Skin of body (tissue), 2 donors: Measurements from ENCODE around the gene AP1S2. TPM values are rescaled to one million over a fixed set of nuclear protein-coding genes. Genes with fewer than 3 reads are reported as not detected.
"Not testable (repeated sequence)": the region's sequence is repeated elsewhere in the genome, so short reads cannot be mapped to it uniquely, and the experiment has no call there.

Source experiments
- DNase-seq: peaks from one replicate; lab custom pipeline; 2025; lab: John Stamatoyannopoulos, UW
- total RNA-seq: library from RNA; depleted of rRNA; stranded (reverse); fragments of >200 nt; gene quantifications from one replicate; pipeline ENCODE4 v1.2.3, GENCODE V29; 2014

The AP1S2 gene
- total RNA-seq, 1 donor from 2014 or later, result 38.4 TPM

DNA sequence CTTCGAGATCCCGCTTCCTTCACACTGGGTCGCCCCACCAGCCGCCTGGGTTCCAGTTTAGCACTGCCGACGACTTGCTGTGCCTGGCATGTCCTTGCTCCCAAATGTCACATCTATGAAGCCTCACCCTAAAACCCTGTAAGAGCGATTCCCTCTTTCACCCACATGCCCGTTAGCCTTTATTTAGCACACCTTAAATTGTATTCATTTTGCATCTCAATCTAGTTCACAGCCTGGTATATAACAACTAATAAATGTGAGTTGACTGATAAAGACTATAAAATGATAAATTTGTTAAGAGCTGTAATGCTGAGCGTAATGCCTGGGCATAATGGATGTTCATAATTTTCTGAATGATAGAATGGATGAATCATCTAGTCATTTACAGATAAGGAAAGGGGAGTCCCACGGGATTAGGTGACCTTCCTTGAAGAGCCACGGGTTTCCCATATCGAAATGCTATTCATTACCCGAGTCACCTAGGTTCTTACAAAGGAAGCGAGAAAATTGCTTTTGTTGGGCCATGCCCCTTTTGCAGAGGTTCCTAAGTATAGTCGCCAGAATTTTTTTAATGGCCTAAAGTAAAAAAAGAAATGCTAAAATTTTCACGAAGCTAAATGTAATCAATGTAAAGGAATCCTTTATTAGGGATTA, 1.1 kb upstream of the AP1S2 start:
- DNase-seq, result no peak

DNA sequence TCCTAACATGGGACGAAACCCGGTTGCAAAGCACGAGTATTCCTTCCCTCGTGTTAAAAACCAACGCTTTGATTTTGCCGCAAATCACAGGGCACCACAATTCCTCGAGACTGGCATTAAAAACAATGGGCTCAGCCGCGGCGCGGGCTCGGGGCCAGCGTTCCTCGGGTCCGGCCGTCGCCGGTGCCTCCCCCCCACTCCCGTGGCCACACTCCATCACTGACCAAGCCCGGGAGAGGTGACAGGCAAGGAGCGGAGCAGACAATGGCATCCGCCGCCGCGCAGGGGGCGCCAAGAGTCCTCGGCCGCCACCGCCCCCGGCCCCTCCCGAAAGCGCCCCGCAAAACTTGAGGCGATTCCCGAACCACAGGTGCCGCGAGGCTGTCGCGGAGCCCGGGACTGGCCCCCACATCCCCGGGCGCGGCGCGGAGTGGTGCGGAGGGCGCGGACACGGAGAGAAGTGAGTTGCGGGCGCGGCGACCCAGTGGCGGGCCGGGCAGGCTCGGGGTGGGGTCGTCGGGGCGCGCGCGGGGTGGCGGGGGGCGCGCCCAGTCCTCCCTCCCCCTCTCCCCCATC, 445 bp downstream of the AP1S2 start:
- no peak for DNase-seq

GRCh38 chrX:15853586-15854079, 980 bp downstream of the AP1S2 start:
- no peak for DNase-seq

- DNase-seq, result no peak
These were observed 5.1 kb downstream of the AP1S2 start for GRCh38 chrX:15849555-15849954.

GRCh38 chrX:15848576-15848975, 6.0 kb downstream of the AP1S2 start:
- DNase-seq, result no peak

- DNase-seq, result no peak
These were observed 10.7 kb downstream of the AP1S2 start for GRCh38 chrX:15843960-15844359.

DNA sequence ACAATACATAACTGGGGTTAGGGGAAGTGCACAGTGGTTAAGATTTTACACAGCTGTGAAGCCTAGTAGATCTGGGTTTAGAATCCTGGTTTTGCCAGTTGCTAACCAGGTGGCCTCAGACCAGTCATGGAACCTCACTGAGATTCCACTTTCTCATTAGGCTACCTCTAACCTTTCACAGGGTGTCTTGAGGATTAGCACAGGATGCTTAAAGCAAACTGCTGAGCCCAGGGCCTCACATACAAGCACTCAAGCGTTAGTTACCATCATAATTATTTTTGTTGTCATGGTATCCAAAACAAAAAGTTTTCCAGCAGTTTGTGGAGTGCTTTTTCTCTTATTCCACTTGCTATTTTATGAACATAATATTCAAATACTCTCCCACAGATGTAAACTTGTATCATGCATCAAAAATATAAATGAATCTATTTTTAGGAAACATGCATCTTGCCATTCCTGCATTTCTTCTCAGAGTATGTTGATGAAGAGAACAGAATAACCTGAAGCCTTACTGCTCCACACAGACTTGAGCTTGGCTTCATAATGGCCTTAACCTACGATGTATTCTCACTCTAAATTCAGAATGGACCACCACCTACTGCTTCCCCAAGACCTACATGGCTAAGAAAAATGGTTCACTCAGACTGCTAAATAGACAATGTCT, 12.6 kb downstream of the AP1S2 start:
- no peak for DNase-seq

GRCh38 chrX:15838017-15838416, 16.6 kb downstream of the AP1S2 start:
- no peak for DNase-seq

DNA sequence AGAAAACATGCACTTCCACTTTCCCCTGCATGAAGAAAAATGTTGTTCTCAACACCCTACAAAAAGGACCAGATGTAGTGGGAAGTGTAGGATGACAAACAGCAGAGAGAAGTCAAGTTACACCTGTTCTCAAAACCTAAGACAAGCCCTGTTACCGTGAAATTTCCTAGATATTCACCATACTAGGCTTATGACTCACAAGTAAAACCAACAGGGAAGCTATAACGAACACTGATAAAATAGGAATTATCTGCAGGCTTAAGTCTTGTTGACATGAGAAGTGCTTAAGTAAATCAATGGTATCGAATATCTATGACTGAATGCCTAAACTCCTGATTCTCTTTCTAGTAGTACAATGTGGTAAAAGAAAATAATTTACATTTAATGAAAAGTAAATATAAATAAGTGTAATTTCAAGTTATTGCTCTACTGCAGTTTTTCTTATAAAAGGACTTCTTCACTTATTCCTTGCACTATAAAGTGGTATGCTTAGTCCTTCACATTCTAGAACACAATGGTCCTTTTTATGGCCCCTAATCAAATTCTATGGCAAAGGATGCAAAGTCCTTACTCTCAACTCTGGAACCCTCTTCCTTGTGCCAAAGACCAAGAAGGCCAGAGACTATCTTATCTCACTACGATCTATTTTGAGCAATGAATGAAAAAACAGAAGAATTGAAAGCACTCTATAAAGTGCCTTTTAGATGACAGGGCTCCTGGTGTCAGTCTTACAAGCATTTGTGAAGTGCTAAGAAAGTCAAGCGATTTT, 19.6 kb downstream of the AP1S2 start:
- DNase-seq, result no peak

DNA sequence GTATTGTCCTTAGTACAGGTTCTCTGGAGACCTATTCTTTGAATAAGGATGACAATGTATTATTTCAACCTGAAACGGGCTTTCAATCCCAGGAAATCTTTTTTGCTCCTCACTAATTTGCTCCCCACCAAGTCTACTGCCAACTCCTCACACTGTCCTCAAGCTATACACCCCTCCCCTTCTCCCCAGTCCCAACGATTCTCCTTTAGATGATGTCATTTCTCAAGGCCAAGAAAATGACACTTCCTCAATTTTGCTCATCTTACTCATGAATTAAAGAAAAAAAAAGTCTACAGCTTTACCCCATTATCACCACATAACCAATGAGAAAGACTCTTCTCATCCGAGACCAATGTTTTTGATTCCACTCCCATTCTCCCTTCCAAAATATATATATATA, 20.6 kb downstream of the AP1S2 start:
- DNase-seq, result no peak

- not testable (repeated sequence) for DNase-seq
These were observed 23.3 kb downstream of the AP1S2 start for GRCh38 chrX:15831347-15831746.

DNA sequence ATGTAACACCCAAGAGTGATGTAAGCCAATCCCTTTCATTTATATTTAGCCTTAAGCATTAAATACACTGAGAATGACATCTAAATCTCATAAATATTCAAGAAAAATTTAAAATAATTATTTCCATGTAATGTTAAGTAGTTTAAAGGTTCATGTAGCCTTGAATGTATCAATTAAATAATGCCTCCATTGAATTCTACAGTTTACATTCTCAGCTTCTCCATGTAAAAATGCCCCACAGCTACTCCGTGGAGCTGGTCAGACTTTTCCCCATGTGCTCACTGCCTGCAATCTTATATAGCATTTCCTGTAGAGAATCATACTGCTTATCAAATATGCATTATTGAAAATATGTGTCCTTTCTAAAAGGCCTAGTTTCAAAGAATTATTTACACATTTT, 25.4 kb downstream of the AP1S2 start:
- no peak for DNase-seq

GRCh38 chrX:15825936-15826335, 28.7 kb downstream of the AP1S2 start:
- no peak for DNase-seq

- DNase-seq, result no peak
These were observed 31.7 kb downstream of the AP1S2 start for GRCh38 chrX:15822922-15823321.

DNA sequence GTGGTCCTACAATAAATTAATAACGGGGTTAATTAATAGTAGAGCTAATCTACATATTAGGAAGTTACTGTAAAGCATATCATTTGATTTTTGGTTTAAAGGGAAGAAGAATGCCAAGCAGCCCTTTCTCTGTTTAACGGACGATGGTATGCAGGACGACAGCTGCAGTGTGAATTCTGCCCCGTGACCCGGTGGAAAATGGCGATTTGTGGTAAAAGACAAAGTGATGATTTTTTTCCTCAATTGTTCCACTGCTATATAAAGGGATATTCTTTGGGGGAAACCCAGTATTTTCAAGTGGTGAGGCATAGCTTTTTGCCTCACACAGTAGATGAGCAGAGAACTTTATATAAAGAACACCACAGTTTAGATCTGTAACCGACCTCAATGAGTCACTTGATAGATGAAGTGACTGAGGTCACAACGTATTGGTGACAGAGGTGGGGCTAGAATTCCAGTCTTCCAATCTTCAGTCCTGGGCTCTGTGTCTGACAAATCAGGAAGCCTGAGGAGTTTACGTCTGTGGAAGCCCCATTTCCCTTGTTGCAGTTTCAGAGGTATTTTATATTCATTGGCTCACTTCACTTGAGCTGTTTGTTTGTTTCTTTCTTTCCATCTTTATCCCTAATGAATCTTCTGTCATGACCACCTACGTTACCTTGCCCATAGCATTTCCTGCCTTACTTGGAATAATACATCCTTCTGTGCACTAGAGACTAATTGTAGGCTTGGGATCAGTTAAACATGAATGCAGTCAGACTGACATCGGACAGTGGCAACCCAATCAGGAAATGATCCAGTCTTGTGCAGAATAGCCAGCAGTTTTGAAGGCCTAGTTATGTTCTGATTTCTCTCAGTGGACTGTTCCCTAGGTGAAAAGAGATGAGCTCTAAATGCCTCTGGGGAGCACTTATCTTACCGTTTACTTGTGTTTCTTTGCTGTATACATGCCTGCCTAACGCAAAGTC, 34.2 kb downstream of the AP1S2 start:
- DNase-seq, result no peak

DNA sequence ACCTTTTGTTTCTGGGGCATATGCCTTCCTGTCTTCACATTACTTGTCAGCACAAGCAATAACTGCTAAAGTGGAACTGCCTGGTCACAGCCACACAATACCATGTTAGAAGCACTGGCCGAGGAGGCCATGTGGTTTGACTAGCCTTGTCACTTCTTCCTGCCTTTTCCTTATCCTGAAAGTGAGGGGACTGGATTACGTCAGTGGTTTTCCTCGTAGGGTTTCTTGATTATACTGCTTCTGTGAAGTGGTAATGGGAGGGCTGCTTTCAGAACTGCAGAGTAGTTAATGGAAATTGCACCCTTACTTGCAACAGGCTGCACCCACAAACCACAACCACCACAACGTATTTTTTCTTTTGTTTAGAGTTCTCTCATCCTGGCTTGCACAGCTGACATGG, 37.7 kb downstream of the AP1S2 start:
- no peak for DNase-seq

DNA sequence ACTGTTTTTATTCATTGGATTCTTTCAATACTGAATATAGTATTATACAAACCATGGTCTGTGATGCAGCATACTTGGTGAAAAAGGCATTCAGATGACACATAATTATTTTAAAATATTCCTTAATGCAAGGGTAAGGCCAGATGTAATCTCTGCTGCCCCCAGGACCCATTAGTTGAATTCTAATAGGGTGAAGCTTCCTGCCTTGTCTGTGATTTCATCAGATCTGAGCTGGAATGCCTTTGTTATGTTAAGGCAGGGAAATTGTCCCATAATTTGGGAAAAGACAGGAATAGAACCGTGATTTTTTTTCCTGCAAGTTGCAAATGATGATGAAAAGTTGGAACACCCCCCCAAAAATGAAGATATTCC, 38.2 kb downstream of the AP1S2 start:
- DNase-seq, result no peak

DNA sequence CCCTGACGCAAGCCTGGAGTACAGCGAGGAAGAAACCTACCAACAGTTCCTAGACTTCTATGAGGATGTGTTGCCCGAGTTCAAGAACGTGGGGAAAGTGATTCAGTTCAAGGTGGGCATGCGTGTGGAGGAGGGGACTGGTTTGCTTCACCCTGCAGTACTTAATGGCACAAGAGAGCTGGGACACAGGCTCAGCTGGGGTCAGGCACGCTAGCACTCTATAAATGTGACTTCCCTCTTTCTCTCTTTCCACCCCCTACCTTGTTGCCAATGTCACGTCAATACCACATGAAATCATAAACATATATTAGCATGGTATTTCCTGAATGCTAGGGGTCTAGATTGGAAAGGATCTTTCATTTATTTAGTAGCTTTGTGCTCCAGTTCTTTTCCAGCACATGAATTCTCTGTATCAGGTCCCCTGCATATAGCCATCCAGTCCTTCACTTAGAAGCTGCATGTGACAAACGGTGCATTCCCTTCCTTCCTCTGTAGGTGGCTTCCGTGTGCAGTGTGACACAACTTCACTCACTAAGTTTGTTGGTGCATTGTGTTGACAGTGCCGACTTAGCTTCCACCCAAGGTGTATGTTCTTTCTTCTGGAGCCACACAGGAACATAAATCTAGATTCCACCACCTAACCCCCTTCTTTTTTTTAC, 38.7 kb downstream of the AP1S2 start:
- no peak for DNase-seq

DNA sequence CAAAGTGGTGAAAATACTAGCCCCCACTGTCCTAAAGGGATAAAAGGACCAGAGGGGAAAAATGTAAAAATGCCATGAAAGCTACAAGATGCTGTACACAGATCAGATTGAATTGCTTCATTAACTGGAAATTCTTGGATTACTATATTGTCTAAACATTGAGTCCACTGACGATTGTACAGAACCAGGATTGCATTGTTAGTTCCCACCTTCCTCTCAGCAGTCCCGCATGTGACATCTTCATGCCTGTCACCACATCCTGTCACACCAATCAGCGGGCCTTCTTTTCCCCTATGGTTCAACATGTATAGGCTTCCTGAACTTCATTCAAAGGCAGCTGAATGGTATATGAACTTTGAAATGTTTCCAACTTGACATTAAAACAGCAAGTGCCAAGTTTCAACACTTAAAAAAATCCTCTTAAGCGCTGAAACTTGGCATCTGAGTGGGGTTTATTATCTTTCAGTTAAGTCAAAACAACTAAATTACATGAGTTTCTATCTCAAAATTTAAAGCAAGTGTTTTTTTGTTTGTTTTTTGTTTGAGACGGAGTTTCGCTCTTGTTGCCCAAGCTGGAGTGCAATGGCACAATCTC, 39.7 kb downstream of the AP1S2 start:
- no peak for DNase-seq

GRCh38 chrX:15813416-15813815, 41.2 kb downstream of the AP1S2 start:
- no peak for DNase-seq
